ENCODE data around the gene WDR7.

GRCh38 chr18:57025540-57025939 is 374.4 kb downstream of the WDR7 start:
- no peak for TF ChIP-seq CTCF (conservative IDR thresholded peaks at IDR 0.05; ENCODE audit: low read depth, low read length)
- TF ChIP-seq POLR2A (IDR thresholded peaks at IDR 0.05; ENCODE audit: low read depth, low read length) = no peak
- TF ChIP-seq, protein P1, sequence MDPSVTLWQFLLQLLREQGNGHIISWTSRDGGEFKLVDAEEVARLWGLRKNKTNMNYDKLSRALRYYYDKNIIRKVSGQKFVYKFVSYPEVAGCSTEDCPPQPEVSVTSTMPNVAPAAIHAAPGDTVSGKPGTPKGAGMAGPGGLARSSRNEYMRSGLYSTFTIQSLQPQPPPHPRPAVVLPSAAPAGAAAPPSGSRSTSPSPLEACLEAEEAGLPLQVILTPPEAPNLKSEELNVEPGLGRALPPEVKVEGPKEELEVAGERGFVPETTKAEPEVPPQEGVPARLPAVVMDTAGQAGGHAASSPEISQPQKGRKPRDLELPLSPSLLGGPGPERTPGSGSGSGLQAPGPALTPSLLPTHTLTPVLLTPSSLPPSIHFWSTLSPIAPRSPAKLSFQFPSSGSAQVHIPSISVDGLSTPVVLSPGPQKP (IDR thresholded peaks at IDR 0.05; ENCODE audit: borderline replicate concordance, low read depth, low read length) = no peak
- TF ChIP-seq FOS (IDR thresholded peaks at IDR 0.05; ENCODE audit: low read depth, low read length) = no peak
- TF ChIP-seq MAZ (IDR thresholded peaks at IDR 0.05; ENCODE audit: borderline replicate concordance, low read depth, low read length) = no peak
- TF ChIP-seq SMC3 (IDR thresholded peaks at IDR 0.05; ENCODE audit: low read depth, low read length) = no peak
- TF ChIP-seq CEBPB (IDR thresholded peaks at IDR 0.05; ENCODE audit: low read depth, low read length) = no peak
- TF ChIP-seq MAFK (IDR thresholded peaks at IDR 0.05; ENCODE audit: low read depth, low read length) = no peak
- TF ChIP-seq MXI1 (IDR thresholded peaks at IDR 0.05; ENCODE audit: borderline replicate concordance, low read depth, low read length) = no peak
- no peak for TF ChIP-seq RFX5 (IDR thresholded peaks at IDR 0.05; ENCODE audit: low read depth, low read length)
- TF ChIP-seq RAD21 (IDR thresholded peaks at IDR 0.05; ENCODE audit: low read length) = no peak
- no peak for TF ChIP-seq RCOR1 (IDR thresholded peaks at IDR 0.05; ENCODE audit: insufficient replicate concordance, low read length)
- no peak for TF ChIP-seq USF2 (IDR thresholded peaks at IDR 0.05; ENCODE audit: low read depth, low read length)
- TF ChIP-seq BHLHE40 (IDR thresholded peaks at IDR 0.05; ENCODE audit: low read depth, low read length) = no peak
